ENCODE results near the gene MINDY2. TPM values are rescaled to one million over a fixed set of nuclear protein-coding genes. Genes with fewer than 3 reads are reported as not detected.
A peak's percentile ranks its signal among the peaks of the same experiment; 100 is the strongest.

Gene MINDY2
- total and polyA plus RNA-seq, 9 of the 15 experiments (the other 6 are each of a cell fraction or from before 2014, with no cell fraction given) = 2.4 to 15.3 (median 7.2) TPM

GRCh38 chr15:58749532-58750337, 21.4 kb upstream of the MINDY2 start, which contains the start of gene ADAM10 (continued):
- TF ChIP-seq IRF1 (CRISPR knock-in tag; IDR thresholded peaks at IDR 0.05; ENCODE audit: borderline replicate concordance) (no peak), FUS (optimal IDR thresholded peaks at IDR 0.05; ENCODE audit: low read depth, low read length) (no peak), ETV1 (tag; conservative IDR thresholded peaks at IDR 0.05; ENCODE audit: low read depth) (peak; percentile 60; the same call in 1 of the 2 replicates), THRA (IDR thresholded peaks at IDR 0.05) (no peak), CTCFL (IDR thresholded peaks at IDR 0.05; ENCODE audit: borderline replicate concordance, insufficient read depth, low read depth, low read length, poor library complexity, severe bottlenecking) (no peak), E2F6 (IDR thresholded peaks at IDR 0.05; ENCODE audit: borderline replicate concordance in 1 of 2, extremely low read depth in 1 of 2, insufficient read depth in 1 of 2, insufficient read length in 1 of 2, low read depth in 1 of 2, low read length in 1 of 2, poor library complexity in 1 of 2, severe bottlenecking in 1 of 2) (peak in 1 of 2 experiments; percentile 57), ZBTB1 (CRISPR knock-in tag; IDR thresholded peaks at IDR 0.05; ENCODE audit: borderline replicate concordance, low read depth) (no peak), ZFPM2 (CRISPR knock-in tag; IDR thresholded peaks at IDR 0.05) (no peak), NONO (IDR thresholded peaks at IDR 0.05; ENCODE audit: low read depth in 2 of 2, low read length in 1 of 2) (no peak), FOXK2 (conservative IDR thresholded peaks at IDR 0.05 in 1 of 2, IDR thresholded peaks at IDR 0.05 in 1 of 2; ENCODE audit: low read depth in 2 of 2) (peak; percentile 47 to 76), UBTF (IDR thresholded peaks at IDR 0.05; ENCODE audit: borderline replicate concordance in 1 of 2, low read depth in 2 of 2, low read length in 2 of 2) (peak; percentile 13 to 70; a peak in 2 of 4 replicates)

Measured in K562 (cell line).